Activated T-cell treated with anti-CD3 and anti-CD28 coated beads, Interleukin-2, amount 50 U/mL, for 24 hours (primary cell): ENCODE data around the gene TSPYL2.

Source experiments
- DNase-seq: peaks from one replicate; pipeline ENCODE4 v3.0.0-alpha.2; 2020
- H3K27ac Mint-ChIP-seq: 2 replicates; pipeline ENCODE4 v1.8.0; 2020; ENCODE audit warnings: mild to moderate bottlenecking, mixed read lengths
- H3K27me3 Mint-ChIP-seq: 2 replicates; pipeline ENCODE4 v1.8.0; 2020; ENCODE audit warnings: mixed read lengths
- H3K36me3 Mint-ChIP-seq: 2 replicates; pipeline ENCODE4 v1.8.0; 2020; ENCODE audit warnings: low read depth, mixed read lengths
- H3K4me1 Mint-ChIP-seq: 2 replicates; pipeline ENCODE4 v1.8.0; 2020; ENCODE audit warnings: low read depth, mixed read lengths
- H3K4me3 Mint-ChIP-seq: 2 replicates; pipeline ENCODE4 v1.8.0; 2020; ENCODE audit warnings: mild to moderate bottlenecking, moderate library complexity, mixed read lengths
- H3K9me3 Mint-ChIP-seq: 2 replicates; pipeline ENCODE4 v1.8.0; 2020; ENCODE audit warnings: mixed read lengths

The TSPYL2 gene

DNA sequence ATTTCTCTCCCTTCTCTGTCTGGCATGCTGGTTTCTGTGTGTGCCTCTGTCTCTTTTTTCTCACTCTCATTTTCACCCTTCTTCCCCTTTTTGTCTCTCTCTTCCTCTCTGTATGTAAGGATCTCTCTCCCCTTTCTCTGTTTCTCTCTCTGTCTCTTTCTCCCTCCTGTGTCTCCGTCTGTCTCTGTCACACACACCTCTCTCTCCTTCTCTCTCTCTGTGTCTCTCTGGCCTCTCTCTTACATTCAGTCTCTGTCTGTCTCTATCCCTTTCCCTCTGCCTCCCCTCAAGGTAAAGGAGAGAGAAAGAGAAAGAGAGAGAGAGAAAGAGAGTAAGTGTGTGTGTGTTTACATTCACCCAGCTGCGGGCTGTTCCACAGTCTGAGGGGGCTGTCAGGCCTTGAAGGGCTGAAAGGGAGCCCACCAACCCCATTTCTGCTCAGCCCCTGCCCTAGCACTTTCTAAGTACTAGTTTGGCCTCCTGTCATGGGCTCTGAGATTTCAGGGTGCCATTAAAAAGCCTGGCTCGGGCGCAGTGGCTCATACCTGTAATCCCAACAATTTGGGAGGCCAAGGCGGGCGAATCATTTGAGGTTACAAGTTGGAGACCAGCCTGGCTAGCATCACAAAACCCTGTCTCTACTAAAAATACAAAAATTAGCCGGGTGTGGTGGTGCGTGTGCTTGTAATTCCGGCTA lies 9.6 kb upstream of the TSPYL2 start:
- Mint-ChIP-seq H3K9me3 (no peaks in the 10 kb centered on the region), H3K4me1 (peaks cover 21% of the 10 kb centered on the region), H3K27me3 (peaks cover 26% of the 10 kb centered on the region), H3K4me3 (peak overlapping the region; percentile 81), H3K27ac (peak overlapping the region; percentile 83), H3K36me3 (no peaks in the 10 kb centered on the region)
- no peak for DNase-seq

DNA sequence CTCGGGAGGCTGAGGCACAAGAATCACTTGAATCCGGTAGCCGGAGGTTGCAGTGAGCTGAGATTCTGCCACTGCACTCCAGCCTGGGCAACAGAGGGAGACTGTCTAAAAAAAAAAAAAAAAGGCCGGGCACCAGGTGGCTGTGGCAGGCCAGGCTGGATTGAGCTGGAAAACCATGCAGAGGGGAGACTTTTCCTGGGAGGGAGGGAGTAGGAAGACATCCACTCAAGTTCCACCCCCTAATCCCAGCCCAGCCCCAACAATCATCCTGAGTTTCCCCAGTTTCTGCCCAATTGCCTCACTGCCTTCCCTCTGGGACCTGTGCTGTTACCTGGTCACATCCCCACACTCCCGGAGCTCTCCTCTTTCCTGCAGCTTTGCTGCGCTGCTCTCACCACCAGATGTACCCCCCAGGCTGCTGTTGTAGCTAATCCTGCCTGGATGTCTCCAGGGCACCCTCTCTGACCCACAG lies 9.0 kb upstream of the TSPYL2 start:
- Mint-ChIP-seq H3K27ac (peak overlapping the region; percentile 12), H3K9me3 (no peaks in the 10 kb centered on the region), H3K27me3 (peaks cover 26% of the 10 kb centered on the region), H3K4me3 (no peak overlapping the region), H3K4me1 (peaks cover 21% of the 10 kb centered on the region), H3K36me3 (no peaks in the 10 kb centered on the region)
- no peak for DNase-seq

DNA sequence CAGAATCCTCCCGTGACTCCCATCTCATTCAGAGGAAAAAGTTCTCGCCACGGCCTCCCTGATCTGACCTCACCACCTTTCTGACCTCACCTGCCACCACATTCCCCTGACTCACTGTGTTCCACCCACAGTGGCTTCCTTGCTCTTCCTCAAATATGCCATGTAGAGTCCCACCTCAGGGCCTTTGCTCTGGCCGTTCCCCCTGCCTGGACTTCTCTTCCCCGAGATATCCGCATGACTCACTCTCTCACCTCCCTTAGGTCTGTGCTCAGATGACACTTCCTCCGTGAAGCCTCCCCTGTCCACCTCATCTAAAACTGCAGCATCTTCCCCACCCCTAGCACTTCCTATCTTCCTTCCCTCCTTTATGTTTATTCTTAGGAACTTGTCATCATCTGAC lies 7.2 kb upstream of the TSPYL2 start:
- Mint-ChIP-seq H3K4me1 (peaks cover 21% of the 10 kb centered on the region), H3K27me3 (peaks cover 21% of the 10 kb centered on the region), H3K27ac (no peak overlapping the region), H3K9me3 (no peaks in the 10 kb centered on the region), H3K4me3 (no peak overlapping the region), H3K36me3 (no peaks in the 10 kb centered on the region)
- no peak for DNase-seq

DNA sequence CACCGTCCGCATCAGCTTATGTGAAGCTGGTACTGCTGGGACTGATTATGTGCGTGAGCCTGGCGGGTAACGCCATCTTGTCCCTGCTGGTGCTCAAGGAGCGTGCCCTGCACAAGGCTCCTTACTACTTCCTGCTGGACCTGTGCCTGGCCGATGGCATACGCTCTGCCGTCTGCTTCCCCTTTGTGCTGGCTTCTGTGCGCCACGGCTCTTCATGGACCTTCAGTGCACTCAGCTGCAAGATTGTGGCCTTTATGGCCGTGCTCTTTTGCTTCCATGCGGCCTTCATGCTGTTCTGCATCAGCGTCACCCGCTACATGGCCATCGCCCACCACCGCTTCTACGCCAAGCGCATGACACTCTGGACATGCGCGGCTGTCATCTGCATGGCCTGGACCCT lies 5.5 kb upstream of the TSPYL2 start:
- Mint-ChIP-seq H3K36me3 (no peaks in the 10 kb centered on the region), H3K4me1 (peaks cover 21% of the 10 kb centered on the region), H3K27me3 (peaks cover 21% of the 10 kb centered on the region), H3K9me3 (no peaks in the 10 kb centered on the region), H3K4me3 (no peak overlapping the region), H3K27ac (no peak overlapping the region)
- no peak for DNase-seq

DNA sequence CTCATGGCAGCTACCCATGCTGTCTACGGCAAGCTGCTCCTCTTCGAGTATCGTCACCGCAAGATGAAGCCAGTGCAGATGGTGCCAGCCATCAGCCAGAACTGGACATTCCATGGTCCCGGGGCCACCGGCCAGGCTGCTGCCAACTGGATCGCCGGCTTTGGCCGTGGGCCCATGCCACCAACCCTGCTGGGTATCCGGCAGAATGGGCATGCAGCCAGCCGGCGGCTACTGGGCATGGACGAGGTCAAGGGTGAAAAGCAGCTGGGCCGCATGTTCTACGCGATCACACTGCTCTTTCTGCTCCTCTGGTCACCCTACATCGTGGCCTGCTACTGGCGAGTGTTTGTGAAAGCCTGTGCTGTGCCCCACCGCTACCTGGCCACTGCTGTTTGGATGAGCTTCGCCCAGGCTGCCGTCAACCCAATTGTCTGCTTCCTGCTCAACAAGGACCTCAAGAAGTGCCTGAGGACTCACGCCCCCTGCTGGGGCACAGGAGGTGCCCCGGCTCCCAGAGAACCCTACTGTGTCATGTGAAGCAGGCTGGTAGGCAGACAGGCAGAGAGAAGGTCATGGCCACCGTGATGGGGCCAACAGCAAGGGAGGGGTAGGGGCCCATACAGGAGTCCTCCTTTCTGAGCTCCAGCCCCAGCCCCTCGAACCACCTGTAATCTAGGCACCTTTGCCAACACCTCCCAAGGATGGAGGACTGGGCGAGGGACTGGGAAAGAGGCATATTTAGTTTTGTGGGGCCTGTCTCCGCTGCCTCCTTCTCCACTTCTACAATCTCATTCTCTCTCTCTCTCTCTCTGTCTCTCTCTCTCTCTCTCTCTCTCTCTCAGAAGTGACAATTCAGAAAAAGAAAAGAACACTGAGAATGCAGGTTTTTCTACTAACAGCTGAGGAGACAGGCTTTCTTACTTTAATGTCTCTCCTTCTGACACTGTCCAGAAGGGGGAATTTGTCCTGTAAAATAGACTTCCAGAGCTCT lies 4.7 kb upstream of the TSPYL2 start:
- Mint-ChIP-seq H3K9me3 (no peaks in the 10 kb centered on the region), H3K4me1 (peaks cover 14% of the 10 kb centered on the region), H3K4me3 (no peak overlapping the region), H3K27ac (no peak overlapping the region), H3K36me3 (no peaks in the 10 kb centered on the region), H3K27me3 (peaks cover 18% of the 10 kb centered on the region)
- DNase-seq, result no peak

DNA sequence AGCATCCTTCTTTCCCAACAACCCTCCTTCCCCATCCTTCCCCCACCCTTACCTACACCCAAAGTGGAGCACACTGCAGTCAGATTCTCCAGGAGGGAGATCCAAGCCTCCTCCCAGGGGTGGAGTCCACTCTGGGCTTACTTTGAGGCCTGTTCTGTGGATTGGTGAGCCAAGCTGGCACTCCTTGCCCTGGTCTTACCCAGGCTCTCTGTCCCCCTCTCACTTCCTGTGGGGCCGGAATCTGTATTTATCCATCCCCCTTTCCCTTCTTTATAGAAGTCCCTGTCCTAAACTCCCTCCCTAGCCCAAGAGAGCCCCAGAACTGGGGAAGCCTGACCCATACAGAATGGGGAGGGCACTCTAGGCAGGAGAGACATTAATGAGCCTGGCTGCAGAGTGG lies 3.2 kb upstream of the TSPYL2 start:
- peaks cover 23% of the 10 kb centered on the region for H3K27me3 Mint-ChIP-seq

DNA sequence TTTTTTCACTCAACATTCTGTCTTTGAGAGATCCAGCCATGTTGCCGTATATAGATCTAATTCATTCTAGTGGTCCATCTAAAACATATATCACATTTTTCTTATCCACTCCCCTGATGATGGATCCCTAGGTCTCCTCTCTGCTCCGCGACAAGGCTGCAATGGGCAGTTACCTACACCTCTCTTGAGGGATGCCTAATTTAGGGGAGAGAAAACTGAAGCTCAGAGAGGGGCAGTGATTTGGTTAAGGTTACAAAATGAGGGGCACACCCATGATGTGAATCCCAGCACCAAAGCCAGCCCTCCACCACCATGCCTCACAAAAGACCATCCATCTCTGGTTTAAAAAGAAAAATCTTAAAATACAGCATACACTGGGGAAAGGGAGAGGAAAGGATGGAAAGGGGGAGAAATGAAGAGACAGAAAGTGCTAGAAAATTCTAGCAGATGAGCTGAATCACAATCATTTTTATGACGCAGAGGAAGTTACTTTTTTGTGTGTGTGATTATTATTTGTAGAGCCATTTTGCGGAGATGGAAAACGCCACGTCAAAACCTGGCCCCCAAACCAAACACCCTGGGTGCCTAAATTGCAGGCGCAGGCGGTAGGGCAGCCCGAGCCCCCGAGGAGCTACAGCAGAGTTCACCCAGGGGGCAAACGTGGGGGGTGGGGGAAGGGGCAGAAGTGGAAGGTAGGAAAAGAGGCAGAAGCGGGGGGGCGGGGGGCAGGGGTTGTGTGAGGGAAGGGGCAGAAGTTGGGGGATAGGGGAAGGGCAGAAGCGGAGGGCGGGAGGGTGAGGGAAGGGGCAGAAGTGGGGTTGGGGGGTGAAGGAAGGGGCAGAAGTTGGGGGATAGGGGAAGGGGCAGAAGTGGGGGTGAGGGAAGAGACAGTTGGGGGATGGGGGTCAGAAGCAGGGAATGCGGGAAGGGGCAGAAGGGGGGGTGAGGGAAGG lies 1.3 kb upstream of the TSPYL2 start:
- peak overlapping the region; percentile 91 for H3K27ac Mint-ChIP-seq
- peak overlapping the region; percentile 70 for H3K4me3 Mint-ChIP-seq
- H3K27me3 Mint-ChIP-seq, result peaks cover 34% of the 10 kb centered on the region
- H3K36me3 Mint-ChIP-seq, result peaks cover 32% of the 10 kb centered on the region
- H3K4me1 Mint-ChIP-seq, result peaks cover 37% of the 10 kb centered on the region
- no peaks in the 10 kb centered on the region for H3K9me3 Mint-ChIP-seq
- DNase-seq, result no peak

More for the DNA sequence above, 3.2 kb upstream of the TSPYL2 start:
- H3K4me3 Mint-ChIP-seq, result no peak overlapping the region
- H3K4me1 Mint-ChIP-seq, result peaks cover 23% of the 10 kb centered on the region
- no peak for DNase-seq
- no peaks in the 10 kb centered on the region for H3K9me3 Mint-ChIP-seq
- peaks cover 12% of the 10 kb centered on the region for H3K36me3 Mint-ChIP-seq
- H3K27ac Mint-ChIP-seq, result no peak overlapping the region

DNA sequence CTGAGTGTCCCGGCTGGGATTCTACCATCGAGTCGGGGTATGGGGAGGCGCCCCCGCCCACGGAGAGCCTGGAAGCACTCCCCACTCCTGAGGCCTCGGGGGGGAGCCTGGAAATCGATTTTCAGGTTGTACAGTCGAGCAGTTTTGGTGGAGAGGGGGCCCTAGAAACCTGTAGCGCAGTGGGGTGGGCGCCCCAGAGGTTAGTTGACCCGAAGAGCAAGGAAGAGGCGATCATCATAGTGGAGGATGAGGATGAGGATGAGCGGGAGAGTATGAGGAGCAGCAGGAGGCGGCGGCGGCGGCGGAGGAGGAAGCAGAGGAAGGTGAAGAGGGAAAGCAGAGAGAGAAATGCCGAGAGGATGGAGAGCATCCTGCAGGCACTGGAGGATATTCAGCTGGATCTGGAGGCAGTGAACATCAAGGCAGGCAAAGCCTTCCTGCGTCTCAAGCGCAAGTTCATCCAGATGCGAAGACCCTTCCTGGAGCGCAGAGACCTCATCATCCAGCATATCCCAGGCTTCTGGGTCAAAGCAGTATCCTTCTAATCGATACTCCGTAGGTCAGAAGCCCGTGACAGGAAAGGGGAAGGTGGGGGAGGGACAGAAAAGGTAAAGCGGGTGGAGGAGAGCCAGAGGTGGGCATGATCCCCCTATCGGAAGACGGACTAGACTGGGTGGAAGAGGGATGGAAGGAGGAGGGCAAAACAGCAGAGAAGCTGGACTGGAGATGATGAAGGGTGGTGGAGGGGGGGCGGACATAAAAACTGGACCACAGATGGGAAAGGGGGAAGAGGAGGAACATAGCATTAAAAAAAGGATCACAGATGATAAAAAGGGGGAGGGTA lies 828 bp downstream of the TSPYL2 start:
- Mint-ChIP-seq H3K4me3 (peak overlapping the region; percentile 85), H3K9me3 (no peaks in the 10 kb centered on the region), H3K4me1 (peaks cover 55% of the 10 kb centered on the region), H3K27me3 (peaks cover 44% of the 10 kb centered on the region), H3K36me3 (peaks cover 52% of the 10 kb centered on the region), H3K27ac (peak overlapping the region; percentile 94)
- DNase-seq, result no peak

DNA sequence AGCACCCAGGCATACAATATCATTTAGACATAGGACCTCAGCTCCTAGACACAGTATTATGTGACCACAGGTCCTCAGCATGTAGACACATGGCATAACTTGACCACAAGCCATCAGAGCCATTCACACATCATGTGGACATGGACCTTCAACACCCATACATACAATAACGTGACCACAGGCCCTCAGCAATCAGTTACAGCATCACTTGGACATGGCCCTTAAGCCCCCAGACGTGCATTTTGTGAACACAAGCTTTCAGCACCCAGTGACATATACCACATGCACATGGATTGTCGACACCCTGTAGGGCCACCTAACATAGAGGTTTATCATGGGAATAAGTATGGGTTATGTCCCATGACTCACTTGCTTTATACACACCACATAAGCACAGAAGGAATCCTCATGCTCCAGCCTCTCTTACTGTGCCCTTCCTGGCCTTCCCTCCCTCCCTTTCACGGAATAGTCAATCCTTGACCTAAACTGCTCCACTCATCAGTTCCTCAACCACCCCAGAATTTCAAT lies 1.9 kb downstream of the TSPYL2 start:
- Mint-ChIP-seq H3K36me3 (peaks cover 58% of the 10 kb centered on the region), H3K4me1 (peaks cover 67% of the 10 kb centered on the region), H3K27ac (peak overlapping the region; percentile 94), H3K4me3 (peak overlapping the region; percentile 85), H3K9me3 (no peaks in the 10 kb centered on the region), H3K27me3 (peaks cover 52% of the 10 kb centered on the region)
- DNase-seq, result no peak

DNA sequence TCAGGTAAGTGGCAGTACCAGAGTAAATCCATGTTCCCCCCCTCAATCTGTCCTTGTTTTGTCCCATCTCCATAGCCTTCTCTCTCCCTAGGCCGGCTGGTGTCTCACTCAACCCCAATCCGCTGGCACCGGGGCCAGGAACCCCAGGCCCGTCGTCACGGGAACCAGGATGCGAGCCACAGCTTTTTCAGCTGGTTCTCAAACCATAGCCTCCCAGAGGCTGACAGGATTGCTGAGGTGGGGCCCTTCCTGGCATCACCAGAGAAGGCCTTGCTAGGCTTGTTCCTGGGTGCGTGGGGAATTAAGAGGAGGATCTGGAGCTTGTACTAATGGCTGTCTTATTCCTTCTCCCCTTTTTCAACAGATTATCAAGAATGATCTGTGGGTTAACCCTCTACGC lies 2.7 kb downstream of the TSPYL2 start:
- Mint-ChIP-seq H3K4me1 (peaks cover 70% of the 10 kb centered on the region), H3K27ac (peak overlapping the region; percentile 94), H3K9me3 (no peaks in the 10 kb centered on the region), H3K27me3 (peaks cover 51% of the 10 kb centered on the region), H3K4me3 (no peak overlapping the region), H3K36me3 (peaks cover 58% of the 10 kb centered on the region)
- DNase-seq, result no peak

DNA sequence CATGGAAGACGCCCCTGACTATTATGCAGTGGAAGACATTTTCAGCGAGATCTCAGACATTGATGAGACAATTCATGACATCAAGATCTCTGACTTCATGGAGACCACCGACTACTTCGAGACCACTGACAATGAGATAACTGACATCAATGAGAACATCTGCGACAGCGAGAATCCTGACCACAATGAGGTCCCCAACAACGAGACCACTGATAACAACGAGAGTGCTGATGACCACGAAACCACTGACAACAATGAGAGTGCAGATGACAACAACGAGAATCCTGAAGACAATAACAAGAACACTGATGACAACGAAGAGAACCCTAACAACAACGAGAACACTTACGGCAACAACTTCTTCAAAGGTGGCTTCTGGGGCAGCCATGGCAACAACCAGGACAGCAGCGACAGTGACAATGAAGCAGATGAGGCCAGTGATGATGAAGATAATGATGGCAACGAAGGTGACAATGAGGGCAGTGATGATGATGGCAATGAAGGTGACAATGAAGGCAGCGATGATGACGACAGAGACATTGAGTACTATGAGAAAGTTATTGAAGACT lies 3.6 kb downstream of the TSPYL2 start:
- H3K27me3 Mint-ChIP-seq, result peaks cover 46% of the 10 kb centered on the region
- peak overlapping the region; percentile 35 for H3K27ac Mint-ChIP-seq
- DNase-seq, result no peak
- no peaks in the 10 kb centered on the region for H3K9me3 Mint-ChIP-seq
- H3K36me3 Mint-ChIP-seq, result peaks cover 58% of the 10 kb centered on the region
- peaks cover 67% of the 10 kb centered on the region for H3K4me1 Mint-ChIP-seq
- H3K4me3 Mint-ChIP-seq, result no peak overlapping the region

DNA sequence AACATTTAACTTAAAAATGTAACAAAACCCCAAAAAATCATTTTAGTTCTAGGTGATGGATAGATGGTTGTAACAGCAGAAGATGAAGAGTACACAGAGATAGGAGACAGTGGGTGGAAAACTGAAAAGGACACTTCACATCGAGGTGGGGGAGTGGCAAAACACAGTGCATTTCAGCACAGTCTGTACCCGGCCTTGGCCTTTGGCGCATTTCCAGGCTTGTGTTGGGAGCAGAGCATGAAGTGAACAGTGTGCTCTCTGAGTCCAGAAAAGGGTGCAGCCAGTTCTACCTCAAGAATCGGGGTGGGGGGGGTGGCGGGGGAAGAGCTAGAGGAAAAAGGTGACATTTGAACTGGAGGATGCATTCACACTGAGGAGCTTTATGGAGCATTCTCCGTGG lies 4.3 kb downstream of the TSPYL2 start:
- H3K27me3 Mint-ChIP-seq, result peaks cover 43% of the 10 kb centered on the region
- H3K9me3 Mint-ChIP-seq, result no peaks in the 10 kb centered on the region
- peaks cover 65% of the 10 kb centered on the region for H3K4me1 Mint-ChIP-seq
- peak overlapping the region; percentile 91 for H3K27ac Mint-ChIP-seq
- no peak for DNase-seq
- H3K4me3 Mint-ChIP-seq, result no peak overlapping the region
- peaks cover 58% of the 10 kb centered on the region for H3K36me3 Mint-ChIP-seq

DNA sequence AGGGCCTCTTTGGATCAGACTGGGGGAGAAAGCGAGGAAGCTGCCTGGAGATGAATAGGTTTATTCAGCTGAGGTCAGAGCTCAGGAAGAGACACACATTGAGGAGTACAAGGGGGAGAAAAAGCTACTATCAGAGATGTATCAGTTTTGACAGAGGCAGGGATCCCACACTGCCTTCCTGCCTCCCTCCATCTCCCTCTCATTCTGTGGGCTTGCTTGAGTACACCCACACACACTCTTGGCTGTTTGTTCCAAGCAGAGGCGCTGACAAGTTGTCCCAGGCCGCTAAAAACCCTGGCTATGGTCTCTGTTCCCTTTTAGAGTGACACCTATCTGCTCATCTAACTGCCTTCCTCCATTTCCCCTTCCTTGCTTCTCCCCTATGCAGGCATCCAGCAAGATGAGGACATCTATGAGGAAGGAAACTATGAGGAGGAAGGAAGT lies 5.2 kb downstream of the TSPYL2 start:
- peaks cover 58% of the 10 kb centered on the region for H3K36me3 Mint-ChIP-seq
- peaks cover 63% of the 10 kb centered on the region for H3K4me1 Mint-ChIP-seq
- H3K27ac Mint-ChIP-seq, result peak overlapping the region; percentile 91
- no peak for DNase-seq
- H3K9me3 Mint-ChIP-seq, result no peaks in the 10 kb centered on the region
- no peak overlapping the region for H3K4me3 Mint-ChIP-seq
- H3K27me3 Mint-ChIP-seq, result peaks cover 41% of the 10 kb centered on the region
